Left ventricle myocardium inferior (tissue), 1 donor: ENCODE results near the gene AJM1. TPM values are rescaled to one million over a fixed set of nuclear protein-coding genes. Genes with fewer than 3 reads are reported as not detected.

ENCODE experiments used
- DNase-seq: peaks from one replicate; pipeline ENCODE4 v3.0.0-alpha.2; 2020
- H3K27ac ChIP-seq: fragments of 200-600 bp; replicated peaks from 2 replicates; pipeline ENCODE4 v1.8.0; 2021
- H3K27me3 ChIP-seq: fragments of 200-600 bp; 2 replicates; pipeline ENCODE4 v1.8.0; 2021; ENCODE audit warnings: low read depth
- H3K36me3 ChIP-seq: fragments of 200-600 bp; 2 replicates; pipeline ENCODE4 v1.8.0; 2021
- H3K4me1 ChIP-seq: fragments of 200-600 bp; 2 replicates; pipeline ENCODE4 v1.8.0; 2021
- H3K4me3 ChIP-seq: fragments of 200-600 bp; 2 replicates; pipeline ENCODE4 v1.8.0; 2021; ENCODE audit warnings: mild to moderate bottlenecking, moderate library complexity
- H3K9me3 ChIP-seq: fragments of 200-600 bp; replicated peaks from 2 replicates; pipeline ENCODE4 v1.8.0; 2021
- CTCF ChIP-seq: fragments of 200-600 bp; IDR thresholded peaks from 2 replicates; pipeline ENCODE4 v1.8.0; 2021; ENCODE audit warnings: antibody characterized with exemption, mild to moderate bottlenecking, borderline replicate concordance
- intact Hi-C: fragments of 100-400 bp; cut with micrococcal nuclease; formaldehyde crosslinking; loops from one replicate; pipeline ENCODE4 v1.11.0; 2022
- total RNA-seq: library from RNA; stranded (reverse); fragmentation: NEBNext Ultra II Directional; extraction: Animal tissue kit (Norgen Biotek cat#: 25700); gene quantifications from one replicate; pipeline ENCODE4 v1.2.1, GENCODE V29; 2021
- donor health status: DM: no; HTN: yes; CAD: no; lungs with severe emphysema.

AJM1 gene
- total RNA-seq, 1 donor from 2014 or later, result 7.7 TPM

- intact Hi-C loops, result no loop called here
Measured at GRCh38 chr9:136853596-136854112, 11.4 kb downstream of the AJM1 start.

GRCh38 chr9:136854113-136854841 is 12.0 kb downstream of the AJM1 start:
- peak; percentile 15 for DNase-seq
- Histone ChIP-seq H3K4me1 (peaks cover 46% of the 10 kb centered on the region), H3K4me3 (no peak overlapping the region), H3K27me3 (no peaks in the 10 kb centered on the region), H3K36me3 (peaks cover 20% of the 10 kb centered on the region), H3K9me3 (no peaks in the 10 kb centered on the region), H3K27ac (no peak overlapping the region)
- no peak for TF ChIP-seq CTCF
- intact Hi-C loops, result no loop called here

More at GRCh38 chr9:136853596-136854112, 11.4 kb downstream of the AJM1 start:
- Histone ChIP-seq H3K36me3 (peaks cover 20% of the 10 kb centered on the region), H3K27ac (no peak overlapping the region), H3K9me3 (no peaks in the 10 kb centered on the region), H3K27me3 (no peaks in the 10 kb centered on the region), H3K4me1 (peaks cover 40% of the 10 kb centered on the region), H3K4me3 (no peak overlapping the region)
- no peak for TF ChIP-seq CTCF
- DNase-seq, result peak; percentile 13

- TF ChIP-seq CTCF, result no peak
- H3K4me3 ChIP-seq, result no peak overlapping the region
- H3K4me1 ChIP-seq, result peaks cover 49% of the 10 kb centered on the region
- no peaks in the 10 kb centered on the region for H3K9me3 ChIP-seq
- intact Hi-C loops, result no loop called here
- no peak overlapping the region for H3K27ac ChIP-seq
- peak; percentile 13 for DNase-seq
- H3K36me3 ChIP-seq, result peaks cover 19% of the 10 kb centered on the region
- no peaks in the 10 kb centered on the region for H3K27me3 ChIP-seq
Measured at GRCh38 chr9:136854842-136855460, 12.7 kb downstream of the AJM1 start.

GRCh38 chr9:136855461-136856078 is 13.3 kb downstream of the AJM1 start:
- Histone ChIP-seq H3K36me3 (peaks cover 15% of the 10 kb centered on the region), H3K4me3 (no peak overlapping the region), H3K9me3 (no peaks in the 10 kb centered on the region), H3K27ac (no peak overlapping the region), H3K27me3 (no peaks in the 10 kb centered on the region), H3K4me1 (peaks cover 43% of the 10 kb centered on the region)
- intact Hi-C loops, result no loop called here
- peak; percentile 14 for DNase-seq
- TF ChIP-seq CTCF, result no peak

GRCh38 chr9:136856079-136856476 is 13.8 kb downstream of the AJM1 start:
- Histone ChIP-seq H3K27me3 (no peaks in the 10 kb centered on the region), H3K36me3 (peaks cover 15% of the 10 kb centered on the region), H3K27ac (no peak overlapping the region), H3K9me3 (no peaks in the 10 kb centered on the region), H3K4me1 (peaks cover 38% of the 10 kb centered on the region), H3K4me3 (no peak overlapping the region)
- intact Hi-C loops, result no loop called here
- peak; percentile 12 for DNase-seq
- no peak for TF ChIP-seq CTCF
